Activated CD4-positive, alpha-beta T cell treated with anti-CD3 and anti-CD28 coated beads, Interleukin-2, amount 50 U/mL, for 24 hours (primary cell): ENCODE measurements around the gene KCTD2.
"Not testable (repeated sequence)": the region's sequence is repeated elsewhere in the genome, so short reads cannot be mapped to it uniquely, and the experiment has no call there.

Source experiments
- DNase-seq, 2 donors: peaks; one replicate each; pipeline ENCODE4 v3.0.0-alpha.2; 2020; ENCODE audit warnings: low read depth in 1 of 2, low spot score in 1 of 2

The KCTD2 gene

GRCh38 chr17:75049057-75049456 lies 2.0 kb downstream of the KCTD2 start:
- DNase-seq = no peak

- DNase-seq = no peak
These were observed 2.7 kb downstream of the KCTD2 start for GRCh38 chr17:75049706-75050105.

- no peak for DNase-seq
These were observed 4.9 kb downstream of the KCTD2 start for GRCh38 chr17:75051941-75052340.

- DNase-seq = no peak
These were observed 12.6 kb downstream of the KCTD2 start for GRCh38 chr17:75059369-75060345.

- DNase-seq = no peak
These were observed 13.5 kb downstream of the KCTD2 start for GRCh38 chr17:75060434-75061054.

GRCh38 chr17:75061055-75061438 lies 14.0 kb downstream of the KCTD2 start:
- no peak for DNase-seq

GRCh38 chr17:75061618-75062017 lies 14.6 kb downstream of the KCTD2 start:
- no peak for DNase-seq

- DNase-seq = no peak
These were observed 16.2 kb downstream of the KCTD2 start for GRCh38 chr17:75063201-75063600.

GRCh38 chr17:75063626-75064025 lies 16.6 kb downstream of the KCTD2 start:
- no peak for DNase-seq

GRCh38 chr17:75064040-75064439 lies 17.0 kb downstream of the KCTD2 start:
- DNase-seq = no peak

- DNase-seq = no peak
These were observed 17.4 kb downstream of the KCTD2 start for GRCh38 chr17:75064460-75064859.

GRCh38 chr17:75064867-75065561 lies 18.0 kb downstream of the KCTD2 start:
- no peak for DNase-seq

GRCh38 chr17:75065562-75066151 lies 18.6 kb downstream of the KCTD2 start:
- DNase-seq = peak in 1 of 2 donors; percentile 30

GRCh38 chr17:75067856-75068255 lies 20.8 kb downstream of the KCTD2 start:
- no peak for DNase-seq

GRCh38 chr17:75068750-75069149 lies 21.7 kb downstream of the KCTD2 start:
- DNase-seq = no peak

- DNase-seq = no peak
These were observed 22.8 kb downstream of the KCTD2 start for GRCh38 chr17:75069783-75070182.

- DNase-seq = not testable (repeated sequence)
These were observed 24.6 kb downstream of the KCTD2 start for GRCh38 chr17:75071478-75072271.

GRCh38 chr17:75072909-75073308 lies 25.9 kb downstream of the KCTD2 start:
- not testable (repeated sequence) for DNase-seq

GRCh38 chr17:75073618-75074047 lies 26.6 kb downstream of the KCTD2 start:
- no peak for DNase-seq

GRCh38 chr17:75074532-75074931 lies 27.5 kb downstream of the KCTD2 start:
- no peak for DNase-seq
